DMS153 treated with DMSO at 0.1 percent for 48 hours (cell line): ENCODE measurements around the gene UBE3C.
"Not testable (repeated sequence)": the region's sequence is repeated elsewhere in the genome, so short reads cannot be mapped to it uniquely, and the experiment has no call there.

Experiments
- DNase-seq: peaks from one replicate; lab custom pipeline; 2025; ENCODE audit not compliant: unreplicated experiment; lab: John Stamatoyannopoulos, UW

The UBE3C gene

DNA sequence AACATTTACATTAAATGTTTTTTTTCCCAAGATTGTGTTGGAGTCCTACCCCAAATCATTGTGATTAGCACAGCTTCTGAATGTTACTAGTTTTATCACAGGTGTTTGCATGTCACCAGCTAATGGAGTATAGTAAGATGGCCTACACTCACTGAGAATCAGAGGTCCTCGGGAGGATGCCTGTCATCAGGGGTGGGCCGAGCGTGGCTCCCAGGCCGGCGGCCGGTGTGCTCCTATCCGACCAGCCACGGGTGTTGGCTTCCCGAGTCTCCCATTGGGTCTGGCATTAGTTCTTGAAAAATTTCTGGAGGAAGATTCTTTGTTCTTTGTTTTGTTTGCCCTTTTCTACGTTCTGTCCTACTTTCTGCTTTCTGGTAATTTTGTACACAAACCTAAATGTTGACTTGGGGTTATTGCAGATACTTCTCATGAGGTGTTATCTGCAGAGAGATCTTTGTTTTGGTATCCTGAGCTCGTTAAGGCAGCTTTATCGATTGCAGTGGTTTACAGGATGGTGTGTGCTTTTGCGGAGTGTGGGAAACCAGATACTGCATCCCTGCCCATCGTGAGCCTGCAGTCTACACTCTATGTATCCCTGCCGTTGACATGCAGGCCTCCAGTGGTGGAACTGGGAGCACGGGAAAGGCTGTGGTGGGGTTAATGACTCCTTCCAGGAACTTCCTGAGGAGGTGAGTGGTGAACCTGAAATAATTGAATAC, 130.8 kb downstream of the UBE3C start:
- no peak for DNase-seq

DNA sequence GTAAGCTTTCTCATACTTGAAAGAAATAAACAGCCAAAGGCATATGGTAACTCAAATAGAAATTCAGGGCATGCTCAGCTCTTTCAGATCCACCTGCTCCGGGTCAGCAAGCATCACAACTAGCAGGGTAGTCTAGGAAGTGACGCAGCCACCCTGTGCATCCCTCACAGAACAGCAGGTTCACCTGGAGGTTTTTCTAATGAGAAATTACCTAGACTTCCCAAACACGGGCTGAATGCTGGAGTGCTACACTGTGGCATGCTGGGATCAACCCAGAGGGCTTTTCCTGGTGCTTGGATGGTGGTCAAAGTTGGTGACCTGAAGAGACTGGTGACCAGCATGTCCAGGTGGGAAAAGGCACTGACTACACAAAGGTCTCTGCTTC, 131.3 kb downstream of the UBE3C start:
- no peak for DNase-seq

DNA sequence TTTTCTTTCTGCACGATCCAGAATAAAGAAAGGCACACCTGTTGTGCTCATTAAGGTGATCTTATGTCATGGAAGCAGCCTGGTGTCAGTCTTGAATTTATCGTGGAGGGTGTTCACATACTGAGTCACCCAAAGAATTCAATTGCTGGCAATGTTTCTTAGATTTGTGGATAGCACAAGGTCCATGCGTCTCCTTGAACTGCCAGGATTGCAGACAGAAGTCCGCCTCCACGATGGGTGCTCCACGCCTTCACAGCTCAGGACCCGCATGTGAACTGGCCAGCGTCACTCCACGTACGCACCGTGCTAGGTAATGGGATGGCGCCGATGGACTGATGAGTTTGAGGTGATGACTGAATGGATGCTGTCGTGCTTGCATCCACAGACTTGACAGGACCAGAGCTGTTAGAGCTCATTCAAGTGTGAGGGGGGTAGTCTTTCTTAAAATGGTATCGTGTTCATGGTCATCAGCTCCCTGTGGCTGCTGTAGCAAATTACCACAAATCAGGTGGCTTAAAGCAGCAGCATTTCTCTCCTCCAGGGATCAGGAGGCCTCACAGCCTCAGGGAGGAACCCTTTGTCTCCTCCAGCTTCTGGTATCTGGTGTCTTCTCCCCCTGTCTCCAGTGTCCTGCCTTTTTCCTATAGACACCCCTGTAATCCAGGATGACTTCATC, 132.7 kb downstream of the UBE3C start:
- no peak for DNase-seq

DNA sequence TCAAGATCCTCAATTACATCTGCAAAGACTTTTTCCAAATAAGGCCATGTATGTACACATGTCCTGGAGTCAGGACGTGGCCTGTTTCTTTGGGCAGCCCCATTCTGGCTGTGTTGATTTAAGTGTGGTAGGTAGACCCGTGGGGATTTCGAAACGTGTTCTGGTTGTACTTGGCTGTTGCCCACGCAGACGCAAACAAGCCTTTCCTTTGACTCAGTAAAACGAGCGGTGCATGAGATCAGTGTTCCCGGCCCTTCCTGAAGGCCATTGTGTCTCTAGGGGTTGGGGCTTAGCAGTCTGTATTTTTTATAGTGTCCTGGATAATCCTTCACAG, 133.2 kb downstream of the UBE3C start:
- no peak for DNase-seq

DNA sequence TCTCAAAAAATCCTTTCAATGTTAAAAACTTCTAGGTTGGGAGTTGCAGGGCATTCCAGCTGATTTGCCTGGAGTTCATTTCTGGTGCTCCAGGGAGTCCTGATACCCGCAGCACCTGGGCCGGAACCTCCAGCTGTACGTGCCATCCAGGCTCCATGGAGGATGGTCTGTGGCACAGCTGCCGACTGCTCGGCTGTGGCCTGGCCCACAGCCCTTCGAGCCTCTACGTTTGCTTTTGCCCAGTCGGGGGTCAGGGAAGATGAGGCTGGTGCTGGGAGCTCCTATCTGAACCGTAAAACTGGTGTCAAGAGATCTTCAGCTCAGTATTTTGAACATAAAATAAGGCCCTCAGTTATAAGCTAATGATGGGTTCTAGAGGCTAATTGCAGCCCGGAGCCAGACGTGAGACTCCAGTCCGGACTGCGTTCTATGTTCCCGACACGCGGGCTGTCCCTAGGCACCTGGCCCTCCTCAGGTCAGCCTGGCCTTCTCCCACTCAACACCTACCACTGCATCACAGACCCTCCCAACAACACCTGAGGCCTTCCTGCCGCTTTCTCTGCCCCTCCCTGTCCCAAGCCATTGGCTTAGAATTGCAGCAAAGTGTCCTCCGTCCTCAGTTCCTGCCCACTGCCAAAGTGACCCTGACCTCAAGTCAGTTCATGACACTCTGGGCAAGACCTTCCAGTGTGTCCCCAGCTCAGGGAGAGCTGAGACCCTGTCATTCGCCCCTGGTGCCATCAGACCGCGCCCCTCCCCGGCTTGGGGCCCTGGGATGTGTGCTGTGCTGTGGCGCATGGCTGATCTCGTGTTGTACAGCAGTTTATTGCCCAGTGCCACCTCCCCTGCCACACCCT, 133.9 kb downstream of the UBE3C start:
- DNase-seq: no peak

DNA sequence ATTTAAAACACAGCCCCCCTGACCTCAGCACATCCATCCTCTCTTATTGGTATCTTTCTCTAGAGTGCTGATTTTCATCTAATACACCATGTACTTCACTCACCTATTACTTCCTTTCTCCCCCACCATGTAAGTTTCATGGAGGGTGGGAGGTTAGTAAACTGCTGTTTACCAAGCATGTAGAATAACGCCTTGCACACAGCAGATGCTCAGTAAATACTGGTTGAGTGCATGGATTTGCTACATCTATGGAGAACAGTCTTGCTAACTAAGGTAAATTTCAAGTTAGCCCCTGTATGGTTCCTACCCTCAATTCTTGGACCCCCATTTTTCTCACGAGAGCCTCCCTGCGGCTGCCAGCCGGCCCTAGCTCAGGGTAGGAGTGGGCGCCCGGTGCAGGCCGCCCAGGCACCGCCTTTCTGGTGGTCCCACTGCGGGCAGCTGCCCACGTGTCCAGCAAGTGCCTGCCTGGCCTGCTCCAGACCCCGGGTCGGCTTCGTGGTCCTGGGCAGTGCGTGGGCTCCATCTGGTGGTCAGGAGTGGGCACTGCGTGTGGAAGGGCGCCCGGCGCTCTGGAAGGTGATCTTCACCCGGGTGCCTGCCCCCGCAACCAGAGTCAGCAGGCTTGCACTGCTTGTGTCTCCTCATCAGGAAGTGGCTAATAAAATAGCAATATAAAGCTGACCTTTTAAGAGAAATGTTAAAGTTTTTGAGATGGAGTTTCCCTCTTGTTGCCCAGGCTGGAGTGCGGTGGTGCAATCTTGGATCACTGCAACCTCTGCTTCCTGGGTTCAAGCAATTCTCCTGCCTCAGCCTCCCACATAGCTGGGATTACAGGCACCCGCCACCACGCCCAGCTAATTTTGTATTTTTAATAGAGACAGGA, 134.7 kb downstream of the UBE3C start:
- DNase-seq: peak; percentile 42

DNA sequence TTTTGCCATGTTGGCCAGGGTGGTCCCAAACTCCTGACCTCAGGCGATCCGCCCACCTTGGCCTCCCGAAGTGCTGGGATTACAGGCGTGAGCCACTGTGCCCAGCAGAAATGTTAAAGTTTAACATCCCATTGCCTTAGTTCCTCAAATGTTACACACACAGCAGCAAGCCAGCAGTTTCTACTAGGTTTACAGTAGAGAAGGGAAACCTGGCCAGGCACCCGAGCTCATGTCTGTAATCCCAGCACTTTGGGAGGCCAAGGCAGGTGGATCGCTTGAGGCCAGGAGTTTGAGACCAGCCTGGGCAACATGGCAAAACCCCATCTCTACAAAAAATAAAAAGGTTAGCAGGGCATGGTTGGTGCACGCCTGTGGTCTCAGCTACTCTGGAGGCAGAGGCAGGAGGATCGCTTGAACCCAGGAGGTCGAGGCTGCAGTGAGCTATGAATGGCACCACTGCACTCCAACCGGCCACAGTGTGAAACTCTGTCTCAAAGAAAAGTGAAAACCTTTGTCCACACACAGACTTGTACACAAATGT, 135.4 kb downstream of the UBE3C start:
- DNase-seq: not testable (repeated sequence)

DNA sequence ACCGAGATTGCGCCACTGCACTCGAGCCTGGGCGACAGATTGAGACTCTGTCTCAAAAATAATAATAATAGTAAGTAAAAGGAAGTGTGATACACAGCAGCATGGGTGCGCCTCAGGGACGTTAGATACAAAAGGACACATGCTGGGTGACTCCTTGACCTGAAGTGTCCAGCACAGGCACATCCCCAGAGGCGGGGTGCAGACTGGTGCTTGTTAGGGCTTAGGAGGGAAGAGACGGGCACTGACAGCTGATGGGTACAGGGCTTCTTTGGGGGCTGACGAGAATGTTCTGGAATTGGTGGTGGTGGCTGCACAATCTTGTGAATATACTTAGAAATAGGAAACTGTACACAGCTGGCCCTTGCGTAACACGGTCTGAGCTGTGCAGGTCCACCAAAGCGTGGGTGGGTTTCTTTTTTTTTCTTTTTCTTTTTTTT, 136.3 kb downstream of the UBE3C start:
- DNase-seq: no peak

DNA sequence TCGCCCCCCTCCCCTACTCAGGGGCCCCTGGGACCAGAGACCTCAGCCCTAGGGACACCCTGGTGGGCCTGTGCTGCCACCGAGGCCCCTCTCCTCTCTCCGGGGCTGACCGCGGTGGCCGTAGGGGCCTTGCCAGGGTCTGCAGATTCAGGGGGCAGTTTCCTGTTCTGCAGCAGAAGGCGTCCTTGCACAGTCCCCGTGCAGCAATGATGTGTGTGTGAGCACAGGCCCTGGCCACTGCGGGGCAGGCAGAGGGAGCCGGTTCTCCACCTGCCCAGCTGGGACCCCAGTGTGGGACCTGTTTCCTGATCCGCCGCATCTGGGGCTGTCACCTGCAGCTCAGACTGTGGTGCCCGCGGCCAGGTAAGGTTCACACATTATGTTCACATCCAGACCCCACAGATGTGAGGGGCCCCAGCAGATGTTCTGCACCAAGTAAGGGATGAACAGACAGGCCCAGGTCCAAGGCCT, 137.4 kb downstream of the UBE3C start:
- DNase-seq: no peak

DNA sequence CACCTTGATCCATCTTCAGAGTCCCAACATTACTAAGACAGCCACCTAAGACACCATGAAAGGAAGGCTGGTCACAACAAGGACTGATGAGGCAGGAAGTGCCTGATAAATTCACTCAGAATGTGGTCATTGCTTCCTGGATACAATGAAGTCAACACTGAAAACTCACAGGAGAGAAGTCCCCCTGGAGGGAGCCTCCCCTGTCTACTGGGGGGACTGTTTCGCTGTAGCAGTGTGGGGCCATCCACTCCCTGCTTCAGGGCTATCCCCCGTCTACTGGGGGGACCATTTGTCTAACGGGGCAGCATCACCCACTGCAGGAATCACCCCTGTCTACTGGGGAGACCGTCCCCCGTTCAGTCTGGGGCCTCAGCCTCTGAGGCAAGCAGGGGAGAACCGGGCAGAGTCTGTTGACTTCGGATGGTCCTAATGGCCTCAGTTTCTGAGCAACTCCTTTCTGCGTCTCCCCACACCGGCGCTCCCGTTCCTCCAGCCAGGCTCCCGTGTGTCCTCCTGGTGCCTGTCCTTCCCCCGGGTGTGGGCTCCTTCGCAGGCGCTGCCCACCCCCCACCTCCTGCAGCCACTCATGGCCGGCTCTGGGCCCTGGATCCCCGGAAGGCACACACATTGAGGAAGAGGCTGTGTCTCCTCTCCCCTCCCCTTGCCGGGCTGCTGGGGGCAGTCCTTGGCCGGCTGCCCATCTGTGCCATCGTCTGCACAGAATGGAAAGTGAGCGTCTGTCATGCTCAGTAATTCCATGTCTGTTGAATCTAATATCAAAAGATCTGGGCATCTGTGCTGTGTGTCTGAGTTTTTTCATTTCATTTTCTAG, 138.2 kb downstream of the UBE3C start:
- peak; percentile 21 for DNase-seq

DNA sequence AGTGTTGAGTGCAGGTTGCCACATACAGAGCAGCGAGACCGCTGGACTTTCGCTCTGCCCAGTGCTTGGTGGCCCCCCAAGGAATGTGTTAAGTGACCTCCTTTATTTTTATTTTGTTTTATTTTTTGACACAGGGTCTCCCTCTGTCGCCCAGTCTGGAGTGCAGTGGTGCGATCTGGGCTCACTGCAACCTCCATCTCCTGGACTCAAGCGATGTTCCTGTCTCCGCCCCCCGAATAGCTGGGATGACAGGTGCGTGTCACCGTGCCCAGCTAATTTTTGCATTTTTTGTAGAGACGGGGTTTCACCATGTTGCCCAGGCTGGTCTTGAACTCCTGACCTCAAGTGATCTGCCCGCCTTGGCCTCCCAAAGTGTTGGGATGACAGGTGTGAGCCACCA, 138.8 kb downstream of the UBE3C start:
- not testable (repeated sequence) for DNase-seq

DNA sequence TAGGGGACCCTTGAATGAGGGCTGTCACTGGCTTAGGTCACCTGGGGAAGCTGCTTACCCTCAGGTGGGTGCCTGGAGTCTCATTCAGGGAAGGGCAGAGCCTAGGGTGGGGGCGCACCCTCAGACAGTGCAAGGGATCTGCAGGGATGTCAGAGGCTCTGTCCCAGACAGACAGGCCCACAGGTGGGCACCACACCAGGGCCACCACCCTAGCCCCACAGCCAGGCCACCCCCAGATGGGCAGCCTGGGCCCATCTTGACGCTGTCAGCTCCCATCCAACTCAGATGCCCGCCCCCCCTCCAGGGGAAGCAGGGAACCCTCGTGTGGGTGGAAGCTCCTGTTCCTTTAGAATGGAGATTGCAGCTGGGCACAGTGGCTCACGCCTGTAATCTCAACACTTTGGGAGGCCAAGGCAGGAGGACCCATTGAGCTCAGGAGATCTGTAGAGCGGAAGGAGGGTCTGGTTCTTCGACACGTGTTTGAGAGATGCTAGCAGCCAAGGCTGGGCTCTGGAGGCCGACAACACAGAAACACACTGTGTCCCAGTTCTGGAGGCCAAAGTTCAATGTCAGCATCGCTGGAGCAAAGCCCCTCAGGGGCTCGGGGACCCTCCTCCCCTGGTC, 139.6 kb downstream of the UBE3C start:
- DNase-seq: no peak

DNA sequence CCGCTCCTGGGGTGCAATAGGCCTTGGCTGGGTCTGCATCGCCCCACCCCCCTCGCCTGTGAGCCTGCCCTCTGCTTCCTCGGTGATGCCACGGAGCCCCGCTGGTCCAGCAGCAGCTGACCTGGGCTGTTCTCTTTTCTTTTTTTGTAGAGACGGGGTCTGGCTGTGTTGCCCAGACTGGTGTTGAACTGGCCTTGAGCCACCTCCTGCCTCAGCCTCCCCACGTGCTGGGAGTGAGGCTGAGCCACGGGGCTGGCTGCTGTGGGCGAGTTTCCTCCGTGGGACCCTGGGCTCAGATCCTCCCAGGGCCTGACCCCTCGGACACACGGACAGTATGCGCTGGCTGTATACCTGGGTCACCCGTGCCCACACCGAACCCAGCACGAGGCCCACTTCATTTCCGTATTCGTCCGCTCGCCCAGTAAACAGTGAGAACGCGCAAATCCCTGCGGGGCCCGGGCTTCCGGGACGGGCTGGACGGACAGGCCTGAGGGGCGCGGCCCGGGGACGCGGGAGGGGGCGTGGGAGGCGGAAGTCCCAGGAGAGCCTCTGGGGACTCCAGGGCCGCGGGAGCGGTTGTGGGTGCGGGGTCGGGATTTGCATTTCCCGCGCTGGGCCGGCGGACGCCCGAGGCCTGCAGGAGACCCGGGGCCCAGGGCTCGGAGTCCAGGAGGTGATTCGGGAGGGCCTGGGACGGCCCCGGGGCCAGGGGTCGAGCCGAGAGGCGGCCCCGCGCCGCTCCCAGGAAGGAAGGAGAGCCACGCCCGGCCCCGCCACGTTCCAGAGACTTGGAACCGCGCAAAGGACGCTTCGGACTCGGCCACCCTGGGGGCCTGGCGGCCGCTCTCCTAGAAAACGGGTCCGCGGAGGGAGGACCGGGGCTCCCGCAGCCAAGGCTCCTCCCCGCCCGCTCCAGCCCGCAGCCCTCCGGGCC, 140.3 kb downstream of the UBE3C start:
- no peak for DNase-seq

DNA sequence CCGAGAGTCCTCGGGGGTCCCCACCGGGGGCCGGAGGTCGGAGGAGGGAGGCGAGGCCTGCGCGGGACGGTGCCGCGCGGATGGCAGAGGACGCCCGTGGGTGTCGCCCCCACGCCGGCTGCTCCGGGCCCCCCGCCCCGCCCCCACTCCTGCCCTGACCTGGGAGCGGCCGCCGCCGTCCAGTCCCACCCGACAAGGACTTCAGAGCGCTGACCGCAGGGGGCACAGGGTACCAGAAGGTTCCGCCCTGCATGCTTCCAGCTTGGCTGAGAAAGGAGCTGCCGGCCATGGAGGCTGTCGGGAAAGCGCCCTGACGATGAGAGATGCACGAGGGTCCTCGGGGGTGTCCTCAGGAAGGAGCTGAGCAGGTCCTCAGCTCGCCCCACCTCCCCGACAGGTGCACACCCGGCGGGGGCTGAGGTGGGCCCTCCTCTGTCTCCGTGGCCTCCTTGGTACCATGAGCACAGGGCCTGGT, 141.1 kb downstream of the UBE3C start:
- DNase-seq: no peak

DNA sequence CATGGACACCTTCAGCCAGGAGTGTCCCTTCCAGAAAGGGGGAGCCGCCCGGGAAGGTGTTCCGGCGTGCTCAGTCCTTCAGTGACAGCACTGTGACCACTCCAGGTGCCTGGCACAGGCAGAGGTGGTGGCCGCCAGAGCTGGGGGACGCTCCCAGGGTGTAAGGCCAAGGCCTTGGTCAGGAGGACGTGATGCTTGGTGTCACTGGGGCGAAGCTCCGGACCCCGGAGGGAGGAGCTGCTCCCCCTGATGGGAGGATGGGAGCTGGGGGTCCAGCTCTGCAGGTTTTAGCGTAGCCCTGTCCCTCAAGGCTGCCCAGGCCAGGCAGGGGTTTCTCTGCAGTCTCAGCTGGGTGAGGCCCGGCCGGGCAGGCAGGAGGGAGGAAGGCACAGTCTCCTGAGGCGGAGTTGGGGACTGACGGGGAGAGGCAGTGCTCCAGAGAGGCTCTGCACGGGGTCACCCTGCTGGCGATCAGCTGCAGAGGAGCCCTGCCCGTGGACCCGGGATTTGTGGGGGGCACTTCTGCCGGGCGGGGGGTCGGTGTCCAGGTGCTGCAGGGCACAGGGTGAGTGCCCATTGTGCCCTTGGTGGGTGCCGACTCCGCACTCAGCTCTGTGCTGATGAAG, 141.6 kb downstream of the UBE3C start:
- DNase-seq: no peak

DNA sequence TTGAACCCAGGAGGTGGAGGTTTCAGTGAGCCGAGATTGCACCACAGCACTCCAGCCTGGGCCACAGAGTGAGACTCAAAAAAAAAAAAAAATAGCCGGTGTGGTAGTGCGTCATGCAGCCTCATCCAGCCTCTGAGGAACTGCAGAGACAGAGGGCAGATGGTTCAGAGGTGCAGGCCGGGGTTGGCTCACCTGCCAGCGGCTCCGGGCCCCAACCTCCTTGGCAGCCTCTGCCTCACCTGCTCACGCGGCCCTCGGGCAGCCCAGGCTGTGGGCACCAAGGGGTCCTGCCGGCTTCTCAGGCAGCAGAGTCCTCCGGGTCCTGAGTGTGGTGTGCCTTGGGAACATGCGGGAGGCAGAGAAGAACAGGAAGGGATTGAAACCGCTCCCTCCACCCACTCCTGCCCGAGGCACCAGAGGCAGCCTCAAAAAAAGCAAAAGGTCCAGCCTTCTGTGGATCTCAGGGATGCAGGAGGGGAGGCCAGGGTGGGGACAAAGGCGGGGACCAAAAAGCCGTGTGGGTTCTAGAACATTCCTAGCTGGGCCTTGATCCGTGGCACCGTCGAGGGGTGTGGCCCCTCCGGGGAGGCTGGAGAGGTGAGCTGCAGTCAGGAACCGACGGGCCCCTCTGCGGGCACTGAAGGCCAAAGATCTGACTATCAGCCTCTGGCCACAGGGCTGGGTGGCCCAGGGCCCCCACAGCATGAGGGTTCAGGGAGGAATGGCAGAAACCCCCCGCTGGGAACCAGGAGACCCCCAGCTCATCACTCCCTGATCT, 142.7 kb downstream of the UBE3C start:
- DNase-seq: no peak
